ENCODE data around the gene CEBPE.

The CEBPE gene

DNA sequence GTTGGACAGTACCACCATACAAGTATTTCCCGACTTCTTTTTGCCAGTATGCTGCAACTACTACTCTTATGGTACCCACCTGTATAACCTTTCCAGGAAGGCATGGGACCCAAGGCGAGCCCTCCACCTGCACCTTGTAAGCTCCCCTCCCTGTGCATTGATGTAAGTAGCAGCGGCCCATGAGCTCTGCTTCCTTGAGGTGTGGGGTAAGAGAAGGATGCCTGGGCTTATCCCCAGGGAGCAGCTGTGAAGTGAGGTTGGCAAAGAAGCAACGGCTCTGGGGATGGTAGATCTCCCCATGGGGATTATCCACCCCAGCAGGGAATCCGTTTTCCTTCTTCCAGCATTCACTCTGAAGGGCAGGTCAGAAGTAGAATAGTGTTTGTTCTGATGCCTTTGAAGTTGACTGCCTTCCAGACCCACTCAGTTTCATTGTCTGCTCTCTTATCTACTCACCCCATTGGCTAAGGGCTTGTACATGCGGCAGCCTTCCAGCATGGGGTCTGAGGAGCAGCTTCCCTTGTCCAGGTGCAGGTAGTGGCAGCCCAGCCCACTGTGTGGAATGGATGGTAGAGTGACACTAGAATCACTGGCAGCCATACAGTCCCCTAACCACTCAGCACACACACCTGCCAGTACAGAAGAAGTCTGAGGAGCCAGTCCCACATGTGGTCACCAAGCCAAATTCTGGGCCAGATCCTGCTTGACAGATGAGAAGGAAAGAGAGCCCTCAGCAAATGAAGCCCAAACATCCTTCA is 17.7 kb downstream of the CEBPE start:
- no peak for DNase-seq

- no peak for DNase-seq
Observed at GRCh38 chr14:23099212-23099861, 19.7 kb downstream of the CEBPE start.

DNA sequence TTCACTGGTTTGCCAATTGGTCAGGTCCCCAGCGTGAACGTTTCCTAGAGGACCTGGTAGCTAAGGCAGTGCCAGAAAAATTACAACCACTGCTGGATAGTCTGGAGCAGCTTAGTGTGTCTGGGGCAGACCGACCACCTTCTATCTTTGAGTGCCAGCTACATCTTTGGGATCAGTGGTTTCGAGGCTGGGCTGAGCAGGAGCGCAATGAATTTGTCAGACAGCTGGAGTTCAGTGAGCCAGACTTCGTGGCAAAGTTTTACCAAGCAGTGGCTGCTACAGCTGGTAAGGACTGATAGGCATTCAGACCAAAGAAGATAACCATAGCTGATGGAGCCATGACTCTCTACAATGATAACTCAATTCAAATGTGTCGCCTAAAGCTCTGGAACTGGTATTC is 21.3 kb downstream of the CEBPE start:
- DNase-seq: no peak

- DNase-seq: no peak
Observed at GRCh38 chr14:23095196-23096108, 23.6 kb downstream of the CEBPE start, which contains the start of gene C14orf119. Gene C14orf119 (plus strand): TSS chr14:23095505. CDS start chr14:23097659, 2,154 bp downstream.

- DNase-seq: no peak
Observed at GRCh38 chr14:23094666-23095195, 24.3 kb downstream of the CEBPE start, which contains the start of gene ACIN1. Gene ACIN1 (minus strand): TSS chr14:23095136. CDS start chr14:23095112, 24 bp downstream.

DNA sequence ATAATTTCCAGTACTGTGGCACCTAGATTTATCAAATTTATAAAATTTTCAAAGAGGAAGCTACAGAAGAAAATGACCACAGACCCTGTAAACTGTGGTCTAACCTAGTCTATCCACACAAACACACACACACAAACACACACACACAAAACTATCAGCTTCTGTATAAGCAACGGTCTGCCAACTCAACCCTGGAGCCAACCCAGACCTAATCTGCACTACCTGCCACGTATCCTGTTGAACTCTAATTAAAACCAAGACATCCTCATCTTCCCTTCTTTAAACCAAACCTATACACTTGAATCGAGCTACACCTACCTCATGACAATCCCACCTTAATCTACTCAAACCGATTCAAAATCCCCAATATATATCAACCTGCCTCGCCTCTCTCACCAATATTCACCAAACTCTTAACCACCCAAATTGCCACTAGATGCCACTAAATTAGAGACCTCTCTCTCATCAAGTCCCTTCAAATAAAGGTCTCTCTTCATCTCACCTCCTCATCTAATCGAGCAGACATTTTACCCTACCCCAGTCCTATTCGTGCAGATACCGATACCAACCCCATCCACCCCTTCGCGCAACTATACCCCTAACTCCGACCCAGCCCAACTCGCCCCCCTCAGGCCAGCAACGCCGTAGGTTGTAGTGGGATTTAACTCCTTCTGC is 24.9 kb downstream of the CEBPE start:
- no peak for DNase-seq

DNA sequence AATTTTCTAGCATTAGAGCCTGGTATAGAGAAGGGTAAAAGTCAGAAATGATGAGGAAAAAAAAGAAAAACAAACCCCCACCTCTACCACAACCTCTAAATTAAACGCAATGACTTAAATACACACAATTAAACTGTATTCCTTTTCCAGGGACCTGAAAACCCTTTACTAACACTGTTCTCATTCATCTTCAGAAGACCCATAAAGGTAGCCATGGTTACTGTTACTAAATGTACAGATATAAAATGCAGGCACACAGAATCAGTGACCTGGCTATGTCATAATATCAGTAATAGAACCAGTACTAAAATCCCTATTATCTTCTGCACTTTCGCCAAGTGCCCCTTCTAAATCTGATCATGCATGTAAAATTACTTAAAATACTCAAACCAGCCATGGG is 25.5 kb downstream of the CEBPE start:
- no peak for DNase-seq

DNA sequence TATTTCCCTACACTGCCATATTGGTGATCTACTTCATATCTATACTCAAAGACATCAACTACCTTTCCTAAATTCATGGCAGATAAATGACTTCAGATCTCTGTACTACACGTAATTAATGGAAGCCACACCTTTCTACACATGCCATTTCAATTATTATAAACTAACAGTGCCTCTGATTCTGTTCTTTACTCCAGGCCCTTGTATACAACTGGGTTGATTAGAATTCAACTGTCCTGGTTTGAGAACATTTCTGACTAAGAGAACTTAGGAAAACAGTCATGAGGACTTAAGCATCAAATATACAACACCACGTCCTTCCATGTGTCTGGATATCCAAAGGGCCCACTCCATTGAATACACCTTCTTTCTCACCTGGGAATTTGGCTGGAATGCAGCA is 26.0 kb downstream of the CEBPE start:
- no peak for DNase-seq

DNA sequence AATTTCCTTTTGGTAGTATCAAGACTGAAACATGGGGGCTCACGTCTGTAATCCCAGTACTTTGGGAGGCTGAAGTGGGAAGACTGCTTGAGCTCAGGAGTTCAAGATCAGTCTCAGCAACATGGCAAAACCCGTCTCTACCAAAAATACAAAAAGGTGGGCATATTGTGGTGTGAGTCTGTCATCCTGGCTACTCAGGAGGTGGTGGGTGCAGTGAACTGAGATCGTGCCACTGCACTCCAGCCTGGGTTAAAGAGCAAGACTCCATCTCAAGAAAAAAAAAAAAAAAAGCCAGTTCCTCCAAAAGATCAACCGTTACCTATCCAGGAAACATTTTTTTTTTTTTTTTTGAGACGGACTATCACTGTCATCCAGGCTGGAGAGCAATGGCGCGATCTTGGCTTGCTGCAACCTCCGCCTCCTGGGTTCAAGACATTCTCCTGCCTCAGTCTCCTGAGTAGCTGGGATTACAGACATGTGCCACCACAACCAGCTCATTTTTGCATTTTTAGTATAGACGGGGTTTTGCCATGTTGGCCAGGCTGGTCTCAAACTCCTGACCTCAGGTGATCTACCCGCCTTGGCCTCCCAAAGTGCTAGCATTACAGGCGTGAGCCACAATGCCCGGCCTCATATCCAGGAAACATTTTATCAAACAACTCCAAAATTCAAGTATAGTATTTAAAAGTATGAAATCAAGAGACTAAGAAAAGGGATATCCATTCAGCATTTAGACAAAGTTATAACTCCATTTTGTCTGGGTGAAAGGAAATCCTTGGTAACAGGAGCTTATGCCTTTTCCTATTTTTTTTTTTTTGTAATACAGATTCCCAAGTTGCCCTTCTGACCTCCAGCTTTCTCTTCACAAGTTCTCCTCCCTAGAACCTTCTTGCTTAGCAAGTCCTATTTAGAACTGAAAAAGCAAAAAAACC is 27.5 kb downstream of the CEBPE start:
- no peak for DNase-seq

GRCh38 chr14:23090254-23090636 is 28.8 kb downstream of the CEBPE start:
- no peak for DNase-seq

- DNase-seq: no peak
Observed at GRCh38 chr14:23089498-23090253, 29.4 kb downstream of the CEBPE start.

GRCh38 chr14:23086565-23086964 is 32.5 kb downstream of the CEBPE start:
- no peak for DNase-seq

DNA sequence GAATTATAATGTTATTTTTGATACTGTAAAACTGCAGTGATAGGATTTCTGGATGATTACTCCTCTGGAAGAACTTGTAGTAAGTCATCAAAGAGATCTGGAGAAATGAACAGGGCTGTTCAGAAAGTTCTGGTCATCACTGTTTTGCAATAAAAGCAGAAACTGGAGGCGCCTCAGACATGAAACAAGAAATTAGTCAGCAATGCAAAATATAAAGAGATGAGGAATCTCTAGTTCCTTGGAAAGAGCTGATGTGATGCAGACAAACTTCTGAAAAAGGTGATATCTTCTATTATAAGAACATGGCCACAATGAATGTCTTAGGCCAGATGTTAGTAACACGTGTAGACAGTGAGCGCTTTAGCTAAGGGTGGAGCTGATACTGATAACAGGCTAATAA is 33.6 kb downstream of the CEBPE start:
- no peak for DNase-seq

- DNase-seq: no peak
Observed at GRCh38 chr14:23080474-23080873, 38.6 kb downstream of the CEBPE start.

DNA sequence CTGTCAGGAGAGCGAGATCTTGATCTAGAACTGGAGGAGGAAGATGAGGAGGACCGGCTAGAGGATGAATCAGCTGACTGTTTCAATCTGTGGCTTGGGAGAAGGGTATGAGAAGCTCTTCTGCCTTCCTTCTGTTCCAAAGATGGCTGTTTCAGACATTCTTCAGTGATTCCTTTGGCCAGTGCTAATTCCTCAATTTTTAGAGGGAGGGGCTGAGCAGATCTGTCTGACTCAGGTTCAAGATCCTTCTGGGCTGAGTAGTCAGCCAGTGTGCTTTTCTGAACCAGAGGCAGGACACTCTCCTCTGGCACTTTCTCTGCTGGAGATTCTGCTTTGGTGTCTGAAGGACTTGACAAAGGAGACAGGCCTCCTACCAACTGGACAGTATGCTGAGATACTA is 39.3 kb downstream of the CEBPE start:
- no peak for DNase-seq

- DNase-seq: no peak
Observed at GRCh38 chr14:23078692-23079116, 40.4 kb downstream of the CEBPE start.

- DNase-seq: no peak
Observed at GRCh38 chr14:23077962-23078361, 41.1 kb downstream of the CEBPE start.

DNA sequence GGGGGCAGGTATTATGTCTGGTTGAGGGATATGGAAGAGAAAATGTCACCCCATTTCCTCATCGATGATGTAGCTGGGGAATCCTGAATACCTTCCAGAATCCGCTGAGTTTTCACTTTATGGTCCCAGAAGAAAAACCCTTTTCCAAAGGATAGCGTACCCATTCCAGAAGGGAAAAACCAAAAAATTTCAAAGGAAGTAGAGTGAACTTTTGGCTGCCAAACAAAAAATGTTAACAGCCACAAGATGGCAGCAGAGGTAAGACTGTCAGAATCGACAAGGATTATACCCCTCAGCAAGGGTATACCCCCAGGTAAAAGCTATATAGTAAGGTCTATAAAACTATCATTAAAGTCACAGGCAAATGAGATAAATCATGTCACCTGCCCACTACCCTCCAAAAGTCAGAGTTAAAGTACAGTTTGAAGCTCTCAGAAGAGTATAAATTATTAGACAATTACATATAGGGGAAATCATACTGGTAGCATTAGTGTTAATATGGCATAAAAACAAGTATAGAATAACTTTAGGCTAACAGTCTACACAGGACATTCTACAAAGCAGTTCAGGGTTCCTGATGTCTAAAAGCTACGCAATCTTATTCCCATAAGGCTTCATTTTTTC is 42.2 kb downstream of the CEBPE start:
- DNase-seq: no peak

DNA sequence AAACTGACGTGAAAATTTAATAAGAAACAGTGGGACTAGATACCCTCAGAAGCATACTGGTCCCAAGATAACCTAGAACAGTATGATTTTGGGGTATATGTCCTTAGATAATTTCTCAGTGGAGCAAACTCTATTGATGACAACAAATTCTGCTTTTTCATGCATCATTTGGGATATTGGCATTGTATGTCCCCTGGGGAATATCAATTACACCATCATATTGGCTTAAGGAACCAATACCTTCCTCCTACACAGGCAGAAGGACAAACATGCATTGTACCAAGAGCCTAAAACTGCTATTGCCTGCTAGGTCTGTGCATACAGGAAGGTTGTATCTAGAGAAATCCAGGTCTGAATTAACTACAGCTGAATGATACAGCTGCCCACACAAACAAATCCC is 44.1 kb downstream of the CEBPE start:
- DNase-seq: no peak

GRCh38 chr14:23071921-23072539 is 47.0 kb downstream of the CEBPE start:
- no peak for DNase-seq

Data from SHP77 treated with DMSO at 0.1 percent for 48 hours (cell line).